Kidney epithelial cell (primary cell): ENCODE measurements around the gene SLC25A23. TPM values are rescaled to one million over a fixed set of nuclear protein-coding genes. Genes with fewer than 3 reads are reported as not detected.
"Not testable (repeated sequence)": the region's sequence is repeated elsewhere in the genome, so short reads cannot be mapped to it uniquely, and the experiment has no call there.

ENCODE experiments used
- DNase-seq: peaks from one replicate; pipeline ENCODE4 v3.0.0-alpha.2; 2010; ENCODE audit warnings: low read depth
- H3K27me3 ChIP-seq: 2 replicates; pipeline ENCODE4 v1.6.0; 2011; ENCODE audit warnings: low read length; ENCODE audit not compliant: control insufficient read depth, insufficient read depth
- H3K36me3 ChIP-seq: 2 replicates; pipeline ENCODE4 v1.5.1; 2011; ENCODE audit warnings: low read length; ENCODE audit not compliant: control insufficient read depth, insufficient read depth
- H3K4me3 ChIP-seq: 2 replicates; pipeline ENCODE4 v1.5.1; 2011; ENCODE audit warnings: low read depth, mild to moderate bottlenecking, control low read depth, low read length
- CTCF ChIP-seq: IDR thresholded peaks from 2 replicates; pipeline ENCODE4 v1.5.1; 2011; ENCODE audit warnings: mild to moderate bottlenecking, moderate library complexity, low read length, control low read depth, inconsistent platforms; ENCODE audit not compliant: insufficient read depth, poor library complexity, severe bottlenecking
- total RNA-seq: library from RNA; depleted of rRNA; stranded (reverse); fragments of >200 nt; gene quantifications from 2 replicates; pipeline ENCODE4 v1.2.3, GENCODE V29; 2015

SLC25A23 gene
- total RNA-seq: 68.6 and 87.7 TPM in 2 replicates

GRCh38 chr19:6459262-6460098 is at the start of gene SLC25A23:
Gene SLC25A23 (minus strand): TSS chr19:6459792. CDS start chr19:6459628, 164 bp downstream.
- no peak for DNase-seq
- Histone ChIP-seq H3K4me3 (peak within 1 kb of the TSS; percentile 69), H3K27me3 (no peaks in the 10 kb centered on the region), H3K36me3 (no peaks in the 10 kb centered on the region)
- TF ChIP-seq CTCF: no peak

DNA sequence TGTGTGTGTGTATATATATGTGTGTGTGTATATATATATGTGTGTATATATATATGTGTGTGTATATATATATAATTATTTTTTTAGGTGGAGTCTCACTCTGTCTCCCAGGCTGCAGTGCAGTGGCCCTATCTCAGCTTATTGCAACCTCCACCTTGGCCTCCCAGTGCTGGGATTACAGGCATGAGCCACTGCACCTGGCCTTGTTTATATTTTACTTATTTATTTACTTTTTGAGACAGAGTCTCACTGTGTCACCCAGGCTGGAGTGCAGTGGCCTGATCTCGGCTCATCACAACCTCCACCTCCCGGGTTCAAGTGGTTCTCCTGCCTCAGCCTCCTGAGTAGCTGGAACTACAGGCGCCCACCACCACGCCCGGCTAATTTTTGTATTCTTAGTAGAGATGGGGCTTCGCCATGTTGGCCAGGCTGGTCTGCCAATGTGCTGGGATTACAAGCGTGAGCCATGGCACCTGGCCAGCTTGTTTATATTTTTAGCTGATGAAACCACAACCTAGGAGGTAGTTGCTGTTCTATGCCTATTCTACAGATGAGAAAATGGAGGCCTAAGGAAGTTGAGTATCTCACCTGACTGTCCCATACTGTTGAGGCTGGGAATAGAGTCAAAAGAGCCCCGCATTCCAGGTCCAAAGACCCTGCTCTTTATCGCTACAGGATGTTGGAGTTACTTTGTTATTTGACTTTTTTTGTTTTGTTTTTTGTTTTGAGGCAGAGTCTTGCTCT is 48.6 kb upstream of the SLC25A23 start:
- not testable (repeated sequence) for DNase-seq, H3K27me3 ChIP-seq

DNA sequence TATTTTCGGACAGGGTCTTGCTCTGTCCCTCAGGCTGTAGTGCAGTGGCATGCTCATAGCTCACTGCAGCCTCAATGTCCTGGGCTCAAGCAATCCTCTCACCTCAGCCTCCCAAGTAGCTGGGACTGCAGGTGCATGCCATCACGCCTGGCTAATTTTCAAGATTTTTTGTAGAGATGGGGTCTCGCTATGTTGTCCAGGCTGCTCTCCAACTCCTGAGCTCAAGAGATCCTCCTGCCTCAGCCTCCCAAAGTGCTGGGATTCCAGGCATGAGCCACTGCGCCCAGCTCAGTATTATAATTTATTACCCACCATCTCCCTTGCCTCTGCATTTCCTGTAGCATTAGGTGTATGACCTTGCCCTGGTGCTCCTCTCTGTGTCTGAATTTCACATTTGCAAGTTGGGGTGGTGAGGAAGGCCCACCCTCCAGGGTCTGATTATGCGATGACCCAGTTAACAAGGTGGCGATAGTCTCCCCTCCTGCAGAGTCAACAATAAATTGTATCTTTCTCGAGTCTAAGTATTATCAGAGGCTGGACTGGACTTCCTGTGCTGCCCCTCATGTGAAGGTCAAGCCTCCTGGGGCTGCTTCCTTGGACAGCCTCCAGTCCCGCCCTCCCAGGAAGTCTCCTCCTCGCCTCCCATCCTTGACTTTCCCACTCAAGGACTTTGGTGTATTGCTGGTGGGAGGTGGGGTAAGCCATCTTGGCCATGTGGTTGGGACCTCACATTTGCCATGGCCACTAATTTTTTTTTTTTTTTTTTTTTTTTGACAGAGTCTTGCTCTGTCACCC is 44.0 kb upstream of the SLC25A23 start:
- Histone ChIP-seq H3K36me3 (no peaks in the 10 kb centered on the region), H3K4me3 (no peak overlapping the region), H3K27me3 (peaks cover 15% of the 10 kb centered on the region)
- no peak for TF ChIP-seq CTCF
- DNase-seq: no peak

More for the DNA sequence above, 48.6 kb upstream of the SLC25A23 start:
- H3K36me3 ChIP-seq, H3K4me3 ChIP-seq: not testable (repeated sequence)

- TF ChIP-seq CTCF: no peak
- peaks cover 15% of the 10 kb centered on the region for H3K27me3 ChIP-seq
- no peak for DNase-seq
- no peaks in the 10 kb centered on the region for H3K36me3 ChIP-seq
- H3K4me3 ChIP-seq: peak within 1 kb of the TSS; percentile 57
Measured at GRCh38 chr19:6501740-6502648, 42.4 kb upstream of the SLC25A23 start, which contains the start of gene TUBB4A. Gene TUBB4A (minus strand): TSS chr19:6502309. CDS start chr19:6502212, 97 bp downstream.

DNA sequence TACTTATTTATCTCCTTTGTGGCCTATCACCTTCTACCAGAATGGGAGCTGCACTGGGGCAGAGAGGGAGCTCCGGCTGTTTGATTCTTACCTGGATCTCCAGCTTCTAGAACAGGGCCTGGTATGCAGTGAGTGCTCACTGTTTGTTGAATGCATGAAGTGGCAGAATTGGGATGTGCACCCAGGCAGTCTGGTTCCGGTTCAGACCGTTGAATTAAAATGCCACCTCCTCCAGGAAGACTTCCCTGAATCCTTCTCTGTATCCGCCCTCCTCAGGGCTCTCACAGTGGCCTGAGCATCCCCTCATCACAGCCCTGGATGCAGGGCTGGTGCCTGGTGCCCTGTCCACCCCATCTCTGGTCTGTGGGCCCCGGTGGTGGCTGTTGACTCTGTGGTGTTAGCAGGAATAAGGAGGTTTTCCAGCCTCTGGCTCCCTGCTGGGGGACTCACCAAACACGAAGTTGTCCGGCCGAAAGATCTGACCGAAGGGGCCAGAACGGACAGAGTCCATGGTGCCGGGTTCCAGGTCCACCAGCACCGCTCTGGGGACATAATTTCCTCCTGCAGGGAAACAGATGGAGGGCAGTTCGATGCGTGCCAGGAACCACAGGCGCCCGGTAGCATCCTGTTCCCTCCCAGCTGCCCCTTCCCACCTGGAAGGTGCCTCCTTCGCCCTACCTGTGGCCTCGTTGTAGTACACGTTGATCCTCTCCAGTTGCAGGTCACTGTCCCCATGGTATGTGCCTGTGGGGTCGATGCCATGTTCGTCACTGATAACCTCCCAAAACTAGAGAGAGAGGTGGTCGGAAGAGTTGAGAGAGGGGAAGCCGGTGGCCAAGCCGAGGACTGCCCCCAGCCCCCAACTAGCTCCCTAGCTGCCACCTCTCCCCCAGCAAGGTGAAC is 41.5 kb upstream of the SLC25A23 start:
- no peak for DNase-seq
- Histone ChIP-seq H3K27me3 (peaks cover 15% of the 10 kb centered on the region), H3K4me3 (peak overlapping the region; percentile 57), H3K36me3 (no peaks in the 10 kb centered on the region)
- no peak for TF ChIP-seq CTCF
